Esophagus muscularis mucosa (tissue), 4 donors: ENCODE results near the gene GSTT4. TPM values are rescaled to one million over a fixed set of nuclear protein-coding genes. Genes with fewer than 3 reads are reported as not detected.
"Not testable (repeated sequence)": the region's sequence is repeated elsewhere in the genome, so short reads cannot be mapped to it uniquely, and the experiment has no call there.

ENCODE experiments used
- DNase-seq: peaks from one replicate; pipeline ENCODE4 v3.0.0-alpha.2; 2017; ENCODE audit errors: extremely low spot score
- H3K27ac ChIP-seq, 4 donors: fragments of 200-600 bp; sonication (generic); replicated peaks in 1 of 4; 1 replicate in 3 of 4; 2 replicates in 1 of 4; pipeline ENCODE4 v1.5.1; 2016 to 2019; ENCODE audit warnings: mild to moderate bottlenecking in 1 of 4
- H3K27me3 ChIP-seq, 4 donors: fragments of 200-600 bp; sonication (generic); one replicate each; pipeline versions ENCODE4 v1.5.1 to v1.6.0; 2016 to 2019
- H3K36me3 ChIP-seq, 4 donors: fragments of 200-600 bp; sonication (generic); one replicate each; pipeline ENCODE4 v1.5.1; 2016 to 2019
- H3K4me1 ChIP-seq, 4 donors: fragments of 200-600 bp; sonication (generic); one replicate each; pipeline ENCODE4 v1.5.1; 2016 to 2019
- H3K4me3 ChIP-seq, 4 donors: fragments of 200-600 bp; sonication (generic); 1 replicate in 2 of 4; 2 replicates in 2 of 4; pipeline ENCODE4 v1.5.1; 2016 to 2019; ENCODE audit warnings: mild to moderate bottlenecking in 4 of 4, moderate library complexity in 1 of 4
- H3K9me3 ChIP-seq, 4 donors: fragments of 200-600 bp; sonication (generic); 1 replicate in 3 of 4; 2 replicates in 1 of 4; pipeline ENCODE4 v1.5.1; 2016 to 2019
- POLR2AphosphoS5 ChIP-seq, 2 donors: sonication (generic); formaldehyde crosslinking; IDR thresholded peaks; one replicate each; pipeline ENCODE4 v1.6.1; 2017; ENCODE audit warnings: antibody characterized with exemption in 2 of 2
- WGBS: methylation state at CpG from one replicate; pipeline ENCODE4 v1.1.5; 2018; 5-methylcytosine and 5-hydroxymethylcytosine counted together
- intact Hi-C: fragments of 100-400 bp; cut with DNase I; formaldehyde crosslinking; loops from one replicate; pipeline ENCODE4 v1.15.1; 2023
- total RNA-seq, 4 donors: library from RNA; depleted of rRNA; stranded (reverse); fragments of >200 nt; gene quantifications; one replicate each; pipeline versions ENCODE4 v1.1.0 to v1.2.1, GENCODE V29; 2016
- TF ChIP-seq, protein P1 (sequence below), 3 experiments: fragments of 200-600 bp in 2 of 3; fragments of 450-650 bp in 1 of 3; sonication (generic) in 2 of 3; IDR thresholded peaks; one replicate each; pipeline ENCODE4 v1.5.1; 2017 to 2019; ENCODE audit warnings: antibody characterized with exemption in 3 of 3, mild to moderate bottlenecking in 2 of 3, moderate library complexity in 1 of 3

GSTT4 gene
- total RNA-seq, 4 donors from 2014 or later, result not detected

GRCh38 chr22:23984430-23984829, 20.8 kb downstream of the GSTT4 start:
- Histone ChIP-seq H3K4me1 (no peaks in the 10 kb centered on the region), H3K27ac (no peak overlapping the region), H3K36me3 (no peaks in the 10 kb centered on the region), H3K4me3 (no peak overlapping the region), H3K27me3 (no peaks in the 10 kb centered on the region), H3K9me3 (no peaks in the 10 kb centered on the region)
- WGBS, result 50% methylated on average over 5 of the region's 6 CpGs
- DNase-seq, result no peak
- TF ChIP-seq, protein P1, sequence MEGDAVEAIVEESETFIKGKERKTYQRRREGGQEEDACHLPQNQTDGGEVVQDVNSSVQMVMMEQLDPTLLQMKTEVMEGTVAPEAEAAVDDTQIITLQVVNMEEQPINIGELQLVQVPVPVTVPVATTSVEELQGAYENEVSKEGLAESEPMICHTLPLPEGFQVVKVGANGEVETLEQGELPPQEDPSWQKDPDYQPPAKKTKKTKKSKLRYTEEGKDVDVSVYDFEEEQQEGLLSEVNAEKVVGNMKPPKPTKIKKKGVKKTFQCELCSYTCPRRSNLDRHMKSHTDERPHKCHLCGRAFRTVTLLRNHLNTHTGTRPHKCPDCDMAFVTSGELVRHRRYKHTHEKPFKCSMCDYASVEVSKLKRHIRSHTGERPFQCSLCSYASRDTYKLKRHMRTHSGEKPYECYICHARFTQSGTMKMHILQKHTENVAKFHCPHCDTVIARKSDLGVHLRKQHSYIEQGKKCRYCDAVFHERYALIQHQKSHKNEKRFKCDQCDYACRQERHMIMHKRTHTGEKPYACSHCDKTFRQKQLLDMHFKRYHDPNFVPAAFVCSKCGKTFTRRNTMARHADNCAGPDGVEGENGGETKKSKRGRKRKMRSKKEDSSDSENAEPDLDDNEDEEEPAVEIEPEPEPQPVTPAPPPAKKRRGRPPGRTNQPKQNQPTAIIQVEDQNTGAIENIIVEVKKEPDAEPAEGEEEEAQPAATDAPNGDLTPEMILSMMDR (IDR thresholded peaks at IDR 0.05), result peak in 2 of 3 experiments; percentile 44
- TF ChIP-seq POLR2AphosphoS5 (IDR thresholded peaks at IDR 0.05), result no peak
- intact Hi-C loops, result no loop called here

DNA sequence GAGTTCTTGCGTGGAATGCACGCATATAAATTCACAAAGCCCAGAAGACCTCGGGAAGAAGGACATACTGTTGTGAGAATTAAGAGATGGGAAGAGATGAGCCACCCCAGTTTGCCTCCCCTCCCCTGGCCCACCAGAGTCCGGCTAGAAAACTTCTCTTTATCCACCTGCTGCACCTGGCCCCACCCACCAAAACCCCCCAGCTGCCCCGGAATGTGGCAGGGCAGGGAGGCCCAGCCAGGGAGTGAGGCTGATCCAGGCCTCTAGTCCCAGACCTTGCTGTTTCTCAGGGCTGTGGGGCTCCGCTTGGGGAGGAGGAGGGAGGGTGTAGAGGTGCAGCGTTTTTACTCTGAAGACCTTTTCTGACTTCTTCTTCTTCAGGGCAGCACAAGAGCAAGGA, 24.7 kb downstream of the GSTT4 start:
- H3K36me3 ChIP-seq, H3K27me3 ChIP-seq, DNase-seq, H3K9me3 ChIP-seq, intact Hi-C loops, H3K27ac ChIP-seq, H3K4me1 ChIP-seq: not testable (repeated sequence)
- H3K4me3 ChIP-seq, result peak overlapping the region in 1 of 4 donors; percentile 32
- 45% methylated on average over 4 of the region's 7 CpGs for WGBS

- DNase-seq, H3K4me1 ChIP-seq, H3K9me3 ChIP-seq, intact Hi-C loops, H3K36me3 ChIP-seq, H3K27ac ChIP-seq, H3K27me3 ChIP-seq: not testable (repeated sequence)
- peak within 1 kb of the TSS in 1 of 4 donors; percentile 32 for H3K4me3 ChIP-seq
- WGBS, result no CpG with 5 or more reads among the region's 41 CpGs
These were observed 25.6 kb downstream of the GSTT4 start, which contains the start of gene GSTT2 for GRCh38 chr22:23979557-23980240. GSTT2 (plus strand) TSS chr22:23980134.

GRCh38 chr22:23977304-23977703, 27.9 kb downstream of the GSTT4 start:
- DNase-seq, H3K36me3 ChIP-seq, intact Hi-C loops, H3K27ac ChIP-seq, H3K27me3 ChIP-seq, H3K4me3 ChIP-seq, H3K4me1 ChIP-seq, H3K9me3 ChIP-seq: not testable (repeated sequence)
- no CpG with 5 or more reads among the region's 12 CpGs for WGBS

DNA sequence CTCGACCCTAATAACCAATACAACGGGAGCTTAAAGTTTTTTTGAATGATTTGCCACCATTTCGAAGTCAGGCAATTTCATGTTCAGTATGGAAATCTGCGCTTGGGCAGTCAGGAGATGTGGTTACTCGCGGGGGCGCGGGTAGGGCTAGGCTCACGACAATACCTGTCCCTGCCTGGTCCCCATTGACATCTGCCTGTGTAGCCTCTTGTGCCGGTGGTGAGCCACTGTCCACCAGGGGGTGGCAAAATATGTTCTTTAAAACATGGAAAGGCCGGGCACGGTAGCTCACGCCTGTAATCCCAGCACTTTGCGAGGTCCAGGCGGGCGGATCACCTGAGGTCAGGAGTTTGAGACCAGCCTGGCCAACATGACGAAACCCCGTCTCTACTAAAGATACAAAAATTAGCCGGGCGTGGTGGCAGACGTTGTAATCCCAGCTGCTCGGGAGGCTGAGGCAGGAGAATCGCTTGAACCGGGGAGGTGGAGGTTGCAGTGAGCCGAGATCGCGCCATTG, 30.4 kb downstream of the GSTT4 start:
- intact Hi-C loops, result loop anchor here (5.0 kb wide), 1 partner anchor 48 kb away; no protein-coding TSS in a partner anchor
- WGBS, result 21% methylated on average over 10 of the region's 27 CpGs

DNA sequence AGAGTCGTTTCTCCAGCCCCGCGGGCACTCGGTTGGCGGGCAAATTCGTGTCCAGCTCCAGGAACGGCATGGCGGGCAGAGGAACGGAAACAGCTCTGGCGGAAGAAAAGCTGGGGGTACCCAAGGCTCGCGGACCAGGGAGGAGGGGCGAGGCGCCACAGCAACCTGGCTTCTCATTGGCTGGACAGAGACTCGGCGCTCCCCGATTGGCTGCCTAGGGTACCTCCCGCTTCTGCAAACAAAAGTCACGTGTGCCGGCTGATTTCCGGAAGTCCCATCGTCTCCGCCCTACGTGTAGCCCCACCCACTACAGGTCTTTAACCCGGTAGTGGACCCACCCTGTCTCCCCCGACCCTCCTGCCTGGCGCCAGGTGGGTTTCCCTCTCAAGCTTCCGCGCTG, 30.9 kb downstream of the GSTT4 start, which contains the start of gene DDT:
Gene DDT (minus strand): TSS at position 97 of the 400 bp plus-strand sequence. CDS start 27 bp downstream, at position 70.
- H3K36me3 ChIP-seq, result peaks cover 15 to 27% (median 26%) of the 10 kb centered on the region in 4 donors
- not testable (repeated sequence) for H3K9me3 ChIP-seq, H3K27me3 ChIP-seq, DNase-seq, H3K27ac ChIP-seq
- no CpG with 5 or more reads among the region's 29 CpGs for WGBS
- intact Hi-C loops, result loop anchor here (5.0 kb wide), 1 partner anchor 47 kb away; no protein-coding TSS in a partner anchor
- peak within 1 kb of the TSS in 1 of 4 donors; percentile 24 for H3K4me3 ChIP-seq
- peaks cover 0 to 18% (median 12%) of the 10 kb centered on the region in 4 donors for H3K4me1 ChIP-seq

More for the DNA sequence above, 30.4 kb downstream of the GSTT4 start:
- not testable (repeated sequence) for DNase-seq, H3K27ac ChIP-seq, H3K27me3 ChIP-seq, H3K9me3 ChIP-seq
- Histone ChIP-seq H3K36me3 (peaks cover 15 to 21% (median 20%) of the 10 kb centered on the region in 4 donors), H3K4me1 (peaks cover 0 to 14% (median 9%) of the 10 kb centered on the region in 4 donors), H3K4me3 (peak overlapping the region in 1 of 4 donors; percentile 24)

DNA sequence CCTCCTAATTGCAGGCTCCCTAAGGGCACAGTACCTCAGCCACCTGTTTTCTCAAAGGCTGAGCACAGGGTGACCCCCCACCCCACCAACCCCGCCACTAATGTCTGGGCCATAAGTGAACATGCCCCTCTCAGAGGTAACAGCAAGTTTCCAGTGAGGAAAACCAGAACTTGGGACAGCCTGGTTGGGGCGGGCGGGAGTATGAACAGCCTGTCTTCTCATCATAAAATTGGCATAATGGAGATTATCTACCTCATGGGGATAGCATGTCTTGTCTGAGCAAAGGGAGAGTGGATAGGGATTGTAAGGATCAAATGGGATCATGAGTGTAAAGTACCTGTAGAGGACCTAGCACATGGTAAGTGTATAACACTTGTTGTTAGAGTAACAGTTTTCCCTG, 33.3 kb downstream of the GSTT4 start:
- H3K27ac ChIP-seq, H3K9me3 ChIP-seq, H3K4me3 ChIP-seq, H3K27me3 ChIP-seq: not testable (repeated sequence)
- WGBS, result 81% methylated on average over 3 of the region's 3 CpGs
- Histone ChIP-seq H3K4me1 (peaks cover 0 to 21% (median 13%) of the 10 kb centered on the region in 4 donors), H3K36me3 (peaks cover 15 to 30% (median 29%) of the 10 kb centered on the region in 4 donors)
- intact Hi-C loops, result loop anchor here (5.0 kb wide), 1 partner anchor 45 kb away; no protein-coding TSS in a partner anchor
- DNase-seq, result peak; percentile 50
